ENCODE data around the gene SAMD4A.

SAMD4A gene

DNA sequence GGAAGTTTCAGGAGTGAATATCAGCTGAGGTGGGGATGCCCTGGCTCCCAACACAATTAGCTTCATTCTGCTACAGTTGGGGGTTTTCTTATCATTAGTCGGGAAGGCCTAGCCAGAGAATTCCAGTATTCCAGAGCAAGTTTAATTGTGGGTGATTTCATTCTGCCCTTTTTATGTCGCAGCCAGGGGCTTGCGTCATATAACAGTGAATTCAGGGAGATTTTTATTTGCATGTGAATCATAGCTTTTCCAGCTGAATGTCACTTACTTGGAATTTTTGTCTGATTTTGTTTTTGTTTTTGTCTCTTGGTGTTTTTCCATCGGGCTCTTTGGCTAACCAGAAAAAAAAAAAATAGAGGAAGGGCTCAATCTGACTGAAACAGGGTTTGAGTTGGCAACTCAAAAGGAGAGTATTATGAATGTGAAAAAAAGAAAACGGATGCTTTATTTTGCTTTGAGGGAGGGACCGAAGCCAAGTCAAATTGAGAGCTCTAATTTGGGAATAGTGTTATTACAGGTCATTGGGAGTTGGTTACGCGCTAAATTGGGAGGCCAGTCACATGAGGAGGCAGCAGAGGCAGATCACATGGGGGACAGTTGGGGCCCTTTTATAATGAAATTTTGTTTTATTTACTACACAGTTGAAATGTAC is 119.4 kb downstream of the SAMD4A start:
- peak; percentile 78 for DNase-seq

DNA sequence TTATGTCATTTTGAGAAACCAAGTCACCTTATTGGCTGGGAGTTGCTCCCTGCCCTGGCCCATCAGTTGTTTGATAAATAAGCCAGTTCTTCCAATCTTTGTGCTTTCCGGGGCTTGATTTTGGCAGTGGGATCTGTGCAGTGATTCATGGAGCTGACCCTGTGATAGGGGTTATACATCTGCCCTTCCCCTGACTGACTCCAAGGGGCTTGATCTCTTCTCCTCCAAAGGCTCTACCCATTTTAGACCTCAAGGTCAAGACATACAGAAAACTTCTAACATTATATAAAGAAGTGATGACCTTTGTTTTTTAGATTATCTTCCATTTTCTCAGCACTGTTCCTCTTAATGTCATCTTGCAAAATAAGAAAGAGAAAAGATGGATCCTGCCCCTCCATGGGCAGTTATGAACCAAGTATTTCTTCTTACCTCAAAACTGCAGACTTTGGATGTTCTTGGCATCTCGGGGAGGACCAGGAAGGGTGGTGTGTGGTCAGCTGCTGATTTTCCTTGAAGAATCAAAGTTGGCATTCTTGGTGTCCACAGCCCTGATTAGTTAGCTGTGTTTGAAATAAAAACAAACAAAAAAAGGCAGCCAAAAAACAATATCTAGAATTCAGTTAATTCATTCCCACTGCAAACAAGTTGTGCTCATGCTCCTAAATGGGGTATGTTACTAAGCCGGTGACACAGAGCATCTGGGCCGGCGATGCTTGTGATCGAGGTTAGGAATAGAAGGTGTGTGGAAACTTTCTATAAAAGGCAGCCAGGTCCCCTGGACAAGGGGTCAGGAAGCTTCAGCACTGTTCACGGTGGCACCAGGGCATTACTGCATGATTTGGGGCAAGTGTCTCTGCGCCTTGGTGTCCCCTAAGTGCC is 120.2 kb downstream of the SAMD4A start:
- no peak for DNase-seq

DNA sequence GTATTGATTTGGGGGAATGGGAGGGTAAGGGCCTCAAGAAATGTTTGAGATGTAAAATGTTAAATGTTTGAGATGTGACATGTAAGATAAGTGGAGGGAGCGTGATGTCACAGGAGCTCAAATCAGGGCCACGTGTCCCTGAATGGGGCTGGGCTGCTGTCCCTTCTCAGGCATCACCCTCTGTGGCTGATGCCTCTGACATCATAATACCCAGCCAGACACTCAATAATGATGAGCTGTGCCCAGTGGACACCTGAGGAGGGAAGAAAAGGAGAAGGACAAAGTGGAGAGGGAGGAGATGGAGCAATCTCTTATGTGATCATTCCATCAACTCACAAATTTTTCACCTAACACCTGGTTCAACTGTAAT is 120.8 kb downstream of the SAMD4A start:
- DNase-seq: no peak

DNA sequence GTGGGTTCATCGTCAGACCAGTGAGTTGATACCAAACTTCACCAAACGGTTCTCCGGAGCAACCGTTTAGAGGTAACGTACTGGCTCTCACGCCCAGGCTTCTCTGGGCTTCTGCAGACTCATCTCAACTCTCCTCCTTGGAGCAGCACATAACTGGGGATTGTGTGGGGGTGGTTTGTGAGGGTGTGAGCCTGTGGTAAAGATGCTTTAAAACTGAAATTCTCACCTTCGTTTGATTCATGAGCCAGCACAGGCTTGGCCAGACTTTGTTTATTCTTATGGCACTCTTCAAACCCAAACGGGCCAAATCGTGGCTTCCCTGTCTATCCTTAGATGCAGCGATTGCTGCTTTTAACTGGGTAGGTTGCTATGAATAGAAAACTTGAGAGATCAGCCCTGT is 121.3 kb downstream of the SAMD4A start:
- no peak for DNase-seq

DNA sequence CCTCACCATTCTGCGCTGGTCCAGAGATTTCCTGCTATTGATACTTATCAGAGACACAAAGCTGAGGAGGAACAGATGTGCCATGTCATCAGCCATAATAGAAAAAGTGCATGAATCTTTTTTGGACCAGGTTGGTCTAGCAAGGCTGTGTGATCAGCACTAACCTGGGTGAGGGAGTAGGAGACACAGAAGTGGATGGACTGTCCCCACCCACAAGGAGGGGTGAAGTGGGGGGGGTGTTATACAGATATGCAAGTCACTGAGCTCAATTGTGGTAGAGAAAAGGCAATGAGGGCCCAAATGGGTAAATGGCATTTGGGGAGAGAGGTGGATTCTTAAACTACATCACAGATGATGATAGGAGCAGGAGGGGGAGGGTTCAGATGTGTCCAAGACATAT is 123.0 kb downstream of the SAMD4A start:
- no peak for DNase-seq

DNA sequence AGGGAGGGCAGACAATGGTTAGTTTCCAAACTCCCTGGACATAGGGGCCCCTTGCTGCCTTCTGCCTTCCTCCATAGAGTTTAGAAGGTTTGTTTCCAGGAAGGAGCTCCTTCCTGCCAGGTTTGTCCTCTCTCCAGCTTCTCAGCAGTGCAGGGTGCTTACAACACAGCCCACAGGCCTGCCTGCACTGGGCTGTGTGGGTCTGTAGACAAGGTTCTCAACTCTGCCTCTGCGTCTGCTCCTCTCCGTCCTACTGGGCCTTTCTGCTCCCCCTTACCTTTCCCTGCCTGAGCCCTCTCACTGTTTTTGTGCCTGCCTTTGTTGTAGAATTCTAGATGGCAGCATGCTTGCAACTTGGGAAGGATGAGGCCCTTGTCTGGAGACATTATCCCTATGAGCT is 124.0 kb downstream of the SAMD4A start:
- DNase-seq: no peak

DNA sequence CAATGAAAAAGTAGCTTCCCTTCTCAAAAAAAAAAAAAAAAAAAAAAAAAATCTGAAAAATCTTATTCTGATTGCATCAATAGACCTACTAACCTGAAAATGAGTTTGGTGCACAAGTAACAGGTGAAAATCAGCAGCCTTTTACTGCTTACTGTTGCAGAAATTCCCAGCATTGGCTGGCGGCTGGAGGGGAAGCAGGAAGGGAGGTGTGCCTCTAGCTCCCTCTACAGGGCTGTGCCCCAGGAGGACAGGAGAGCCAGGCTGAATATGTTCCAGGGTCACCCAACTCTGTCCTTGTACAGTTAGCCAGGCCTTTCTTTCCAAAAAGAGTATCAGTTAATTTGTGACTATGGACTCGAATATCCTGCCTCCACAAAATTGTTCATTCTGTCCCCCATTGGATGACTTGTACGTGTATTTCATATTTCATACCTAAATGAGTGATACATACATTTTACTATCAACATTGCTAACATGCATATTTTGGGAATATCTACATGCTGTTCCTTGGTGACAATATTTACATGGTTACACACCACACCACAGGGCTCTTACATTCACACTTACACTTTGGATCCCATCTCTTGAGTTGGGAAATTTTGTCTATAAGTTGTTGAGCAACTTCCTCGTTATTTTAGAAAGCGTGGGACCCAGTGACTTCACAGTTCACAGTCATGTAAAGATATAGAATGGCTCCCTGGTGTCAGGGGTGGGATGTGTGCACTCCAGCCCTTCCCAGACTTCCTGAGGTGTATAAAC is 124.8 kb downstream of the SAMD4A start:
- DNase-seq: no peak

DNA sequence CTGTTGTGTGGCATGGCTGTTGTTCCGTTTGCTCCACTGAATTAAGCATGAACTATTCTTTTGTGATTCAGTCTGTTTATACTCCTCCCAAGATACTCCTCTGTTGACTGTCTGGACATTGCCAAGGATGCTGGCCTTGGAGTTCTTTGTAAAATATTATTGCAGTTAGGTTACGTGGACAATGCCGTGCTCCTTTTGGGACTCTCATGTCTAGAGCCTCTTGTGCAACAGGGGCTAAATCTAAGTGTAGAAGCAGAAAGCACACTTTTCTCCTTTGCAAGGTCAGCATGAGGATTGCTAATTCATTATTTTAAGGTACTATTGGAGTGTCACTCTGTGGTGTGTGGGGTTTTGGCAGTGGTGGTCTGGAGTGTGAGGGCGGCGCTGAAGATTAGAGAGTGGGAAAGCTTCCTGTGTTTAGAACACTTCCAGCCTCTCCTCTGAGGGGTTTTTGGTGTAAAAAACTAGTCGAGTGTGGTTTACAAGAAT is 125.4 kb downstream of the SAMD4A start:
- no peak for DNase-seq

DNA sequence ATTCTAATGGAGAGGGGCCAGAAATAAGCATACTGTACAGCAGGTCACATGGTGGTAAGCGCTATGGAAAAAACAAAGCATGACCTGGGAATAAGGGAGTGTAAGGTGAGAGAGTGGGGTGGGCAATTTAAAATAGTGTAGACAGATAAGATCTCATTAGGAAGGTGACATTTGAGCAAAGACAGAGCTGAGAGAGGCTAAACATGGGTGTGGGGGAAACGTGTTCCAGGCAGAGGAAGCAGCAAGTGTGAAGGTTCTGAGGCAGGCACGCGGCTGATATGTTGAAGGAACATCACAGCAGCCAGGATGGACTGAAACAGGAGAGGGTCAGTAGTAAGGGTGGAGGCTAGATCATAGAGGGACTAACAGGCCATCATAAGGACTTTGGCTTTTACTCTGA is 126.8 kb downstream of the SAMD4A start:
- no peak for DNase-seq

DNA sequence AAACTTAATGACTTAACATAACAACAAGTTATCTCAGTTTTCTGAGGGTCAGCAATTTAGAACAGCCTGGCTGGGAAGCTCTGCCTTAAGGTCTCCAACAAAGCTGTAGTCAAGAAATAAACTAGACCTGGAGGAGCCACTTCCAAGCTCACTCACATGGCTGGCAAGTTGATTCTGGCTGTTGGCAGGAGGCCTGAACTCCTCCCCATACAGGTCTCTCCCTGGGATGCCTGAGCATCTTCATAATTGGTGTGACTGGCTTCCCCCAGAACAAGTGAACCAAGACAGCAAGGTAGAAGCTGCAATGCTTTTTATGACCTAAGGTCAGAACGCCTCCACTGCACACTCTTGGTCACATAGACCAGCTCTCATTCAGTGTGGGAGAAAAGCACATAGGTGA is 128.3 kb downstream of the SAMD4A start:
- DNase-seq: no peak

DNA sequence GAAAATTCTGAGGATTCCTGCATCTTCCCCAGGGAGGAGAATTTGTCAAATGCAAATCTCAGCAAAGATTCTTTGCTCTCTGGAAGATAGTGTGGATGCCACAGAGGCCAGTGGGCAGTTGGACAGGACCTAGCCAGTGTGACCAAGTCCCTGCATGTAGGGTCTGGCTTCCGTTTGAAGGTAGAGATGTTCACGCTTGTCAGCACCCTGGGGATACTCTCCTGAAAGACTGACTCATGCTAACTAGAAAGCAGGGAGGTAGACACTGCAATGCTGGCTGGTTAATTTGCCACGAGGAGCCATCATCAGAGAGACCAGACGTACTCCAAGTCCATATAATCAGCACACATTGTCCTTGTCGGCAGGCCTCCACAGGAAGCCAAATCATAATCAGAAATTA is 130.1 kb downstream of the SAMD4A start:
- DNase-seq: no peak

DNA sequence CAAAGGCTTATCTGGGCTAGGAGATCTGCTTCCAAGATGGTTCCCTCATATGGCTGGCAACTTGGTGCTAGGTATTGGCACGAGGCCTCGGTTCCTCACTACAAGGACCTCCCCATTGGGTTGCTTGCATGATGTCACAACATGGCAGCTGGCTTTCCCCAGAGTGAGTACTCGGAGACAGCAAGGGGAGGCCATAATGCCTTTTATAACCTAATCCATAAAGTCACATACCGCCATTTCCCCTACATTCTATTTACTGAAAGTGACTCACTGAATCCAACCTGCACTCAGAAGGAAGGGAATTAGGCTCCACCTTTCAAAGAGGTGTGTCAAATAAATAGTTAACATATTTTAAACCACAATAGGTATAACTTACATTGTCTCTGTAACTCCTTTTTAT is 130.9 kb downstream of the SAMD4A start:
- no peak for DNase-seq

DNA sequence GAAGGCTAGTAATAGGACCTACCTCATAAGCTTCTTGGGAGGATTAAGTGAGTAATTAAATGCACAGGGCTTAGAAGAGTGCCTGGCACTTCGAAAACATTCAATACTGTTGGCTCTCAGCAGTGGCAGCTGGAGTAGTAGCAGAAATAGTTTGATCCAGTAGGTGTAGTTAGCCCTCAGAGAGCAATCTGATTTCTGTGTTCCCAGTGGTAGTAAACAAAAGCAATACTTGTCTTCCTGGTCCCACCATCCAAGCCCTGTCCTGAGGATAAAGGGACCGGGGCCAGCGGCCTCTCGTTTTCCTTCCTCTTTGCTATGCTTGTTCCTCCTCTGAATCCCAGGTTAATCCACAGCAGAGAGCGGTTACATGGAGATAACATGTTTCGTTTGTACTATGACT is 131.6 kb downstream of the SAMD4A start:
- no peak for DNase-seq

DNA sequence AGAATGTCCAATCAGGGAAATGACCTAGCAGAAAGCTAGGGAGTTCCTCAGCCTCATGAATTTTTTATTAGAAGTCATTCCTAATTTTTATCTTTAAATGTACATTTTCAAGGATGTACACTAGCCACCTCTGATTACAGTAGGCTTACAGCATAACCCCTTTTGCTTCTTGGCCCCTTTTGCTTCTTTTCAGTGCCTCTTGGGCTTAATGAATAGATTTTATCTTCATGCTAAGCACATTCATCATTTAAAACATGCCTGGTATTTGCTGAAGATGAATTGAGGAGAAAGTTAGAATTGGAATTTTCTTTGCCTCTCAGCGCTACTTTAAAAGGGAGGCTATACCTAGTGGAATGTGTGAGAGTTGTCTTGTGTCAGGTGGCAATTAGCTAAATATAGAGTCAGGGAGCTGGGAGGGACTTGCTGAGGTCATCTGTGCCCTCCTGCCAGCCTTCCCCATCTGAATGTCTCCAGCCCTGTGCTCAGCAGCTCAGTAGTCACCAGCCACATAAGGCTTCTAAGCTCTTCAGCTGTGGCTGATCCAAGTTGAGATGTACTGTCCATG is 132.1 kb downstream of the SAMD4A start:
- DNase-seq: no peak

DNA sequence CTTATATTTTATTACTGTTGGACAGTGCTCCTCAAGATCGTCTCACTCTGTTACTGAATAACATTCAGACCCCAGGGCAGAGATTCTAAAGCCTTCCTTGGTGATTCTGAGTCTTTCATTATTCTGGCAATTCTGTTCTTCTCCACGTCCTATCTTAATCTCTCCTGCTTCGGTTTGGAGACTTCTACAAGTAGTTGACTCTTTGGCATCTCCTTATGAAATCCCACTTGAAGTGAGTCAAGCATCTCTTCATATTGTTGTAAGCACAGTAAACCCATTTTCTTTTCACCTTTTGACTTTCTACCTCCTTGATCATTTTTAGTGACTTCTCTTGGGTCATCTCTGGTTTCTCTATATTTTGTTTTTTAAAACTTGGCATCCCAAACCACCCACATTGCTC is 132.8 kb downstream of the SAMD4A start:
- no peak for DNase-seq

DNA sequence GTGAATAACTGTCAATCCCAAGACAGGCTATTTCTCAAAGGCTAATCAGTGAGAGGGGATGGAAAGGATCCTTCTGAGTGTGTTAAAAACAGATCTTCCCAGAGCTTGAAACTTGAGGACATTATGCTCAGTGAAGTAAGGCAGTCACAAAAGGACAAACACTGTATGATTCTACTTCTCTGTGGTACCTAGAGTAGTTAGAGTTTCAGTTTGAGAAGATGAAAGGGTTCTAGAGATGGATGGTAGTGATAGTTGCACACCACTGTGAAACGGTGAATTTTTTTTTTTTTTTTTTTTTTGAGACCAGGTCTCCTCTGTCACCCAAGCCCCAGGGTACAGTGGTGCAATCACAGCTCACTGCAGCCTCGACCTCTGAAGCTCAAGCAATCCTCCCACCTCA is 133.8 kb downstream of the SAMD4A start:
- DNase-seq: no peak

DNA sequence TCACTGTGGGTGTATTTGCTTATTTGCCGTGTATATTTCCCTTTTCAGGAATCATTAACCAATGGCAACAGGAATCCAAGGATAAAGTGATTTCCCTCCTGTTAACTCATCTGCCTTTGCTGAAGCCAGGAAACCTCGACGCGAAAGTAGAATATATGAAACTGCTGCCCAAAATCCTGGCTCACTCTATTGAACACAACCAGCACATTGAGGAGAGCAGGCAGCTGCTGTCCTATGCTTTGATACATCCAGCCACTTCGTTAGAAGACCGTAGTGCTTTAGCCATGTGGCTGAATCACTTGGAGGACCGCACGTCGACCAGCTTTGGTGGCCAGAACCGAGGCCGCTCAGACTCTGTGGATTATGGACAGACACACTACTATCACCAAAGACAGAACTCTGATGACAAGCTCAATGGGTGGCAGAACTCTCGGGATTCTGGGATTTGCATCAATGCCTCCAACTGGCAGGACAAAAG is 135.1 kb downstream of the SAMD4A start:
- no peak for DNase-seq

DNA sequence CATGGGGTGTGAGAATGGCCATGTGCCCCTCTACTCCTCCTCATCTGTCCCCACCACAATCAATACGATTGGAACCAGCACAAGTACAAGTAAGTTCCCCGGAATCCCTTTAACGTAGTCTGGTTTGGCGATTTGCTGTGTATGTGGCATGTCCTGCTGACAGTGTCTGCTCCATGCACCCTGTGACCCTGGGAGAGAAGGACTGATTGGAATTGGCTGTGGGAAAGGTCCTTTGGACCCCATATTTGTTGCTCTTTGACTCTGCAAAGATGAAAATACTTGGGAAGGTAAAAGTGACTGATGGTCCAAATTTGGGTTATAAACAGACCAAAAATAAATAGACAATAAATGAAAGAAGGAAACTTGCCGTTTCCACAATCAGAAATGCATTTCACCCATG is 135.6 kb downstream of the SAMD4A start:
- no peak for DNase-seq

DNA sequence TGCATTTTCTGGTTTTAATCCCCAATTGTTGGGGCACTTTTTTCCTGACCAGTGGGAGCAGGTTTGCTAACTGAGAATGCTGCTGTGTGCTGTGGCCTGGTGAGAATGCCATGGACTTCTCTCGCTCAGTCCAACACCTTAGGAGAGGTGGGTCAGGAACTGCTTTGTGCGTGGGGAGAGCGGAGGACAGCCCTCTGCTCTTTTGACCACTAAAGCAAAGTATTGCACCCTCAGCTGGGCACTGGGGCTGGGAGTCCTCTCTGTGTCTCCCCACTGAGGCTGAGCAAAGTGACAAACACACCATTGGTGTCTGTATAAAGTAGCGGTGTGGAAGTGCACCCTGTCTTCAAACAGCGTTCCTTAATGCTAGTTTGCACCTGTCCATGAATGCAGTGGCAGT is 136.2 kb downstream of the SAMD4A start:
- no peak for DNase-seq

DNA sequence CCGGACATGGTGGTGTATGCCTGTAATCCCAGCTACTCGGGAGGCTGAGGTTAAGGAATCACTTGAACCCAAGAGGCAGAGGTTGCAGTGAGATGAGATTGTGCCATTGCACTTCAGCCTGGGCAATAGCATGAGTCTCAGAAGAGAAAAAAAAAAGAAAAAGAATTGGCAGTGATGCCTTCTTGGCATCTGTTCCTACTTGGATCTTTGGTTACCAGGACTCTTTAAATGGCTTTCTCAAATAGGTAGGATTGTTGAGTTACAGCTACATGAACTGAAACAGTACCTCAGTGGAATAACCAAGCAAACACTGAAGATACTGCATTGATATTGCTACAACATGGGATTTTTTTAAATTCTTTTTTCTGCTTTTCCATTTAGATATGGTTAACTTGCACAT is 136.8 kb downstream of the SAMD4A start:
- no peak for DNase-seq

DNA sequence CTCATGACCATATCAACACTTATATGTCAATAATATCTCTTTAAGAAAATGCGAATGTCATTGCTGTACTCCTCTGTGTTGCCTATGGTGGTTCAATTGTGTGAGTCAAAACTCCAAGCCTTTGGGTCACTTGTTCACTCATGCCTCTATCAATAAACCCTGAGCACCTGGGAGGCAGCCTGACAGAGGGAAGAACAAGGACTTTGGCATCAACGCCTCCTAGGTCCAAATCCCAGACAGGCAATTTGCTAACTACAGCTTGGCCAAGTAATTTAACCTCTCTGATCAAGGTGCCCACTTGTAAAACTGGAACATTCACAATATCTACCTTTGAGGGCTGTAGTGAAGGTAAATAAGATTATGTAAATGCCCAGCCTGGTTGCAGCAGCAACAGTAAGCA is 137.8 kb downstream of the SAMD4A start:
- no peak for DNase-seq

DNA sequence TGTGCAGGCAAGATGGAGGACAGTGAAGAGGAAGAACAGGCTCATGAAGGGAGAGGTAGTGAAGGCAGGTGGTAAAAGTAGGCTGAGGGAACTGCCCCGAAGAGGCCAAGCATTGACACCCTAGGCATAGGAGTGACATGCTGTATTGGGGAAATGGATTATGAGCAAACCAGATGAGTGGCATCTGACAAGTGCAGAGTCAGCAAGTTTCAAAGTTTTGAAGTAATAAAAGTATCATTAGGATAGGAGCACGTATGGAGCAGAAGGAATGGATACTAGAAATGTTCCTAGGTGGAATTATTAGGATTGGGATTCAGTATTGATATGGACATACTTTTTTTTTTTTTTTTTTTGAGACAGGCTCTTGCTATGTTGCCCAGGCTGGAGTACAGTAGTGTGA is 139.8 kb downstream of the SAMD4A start:
- no peak for DNase-seq

DNA sequence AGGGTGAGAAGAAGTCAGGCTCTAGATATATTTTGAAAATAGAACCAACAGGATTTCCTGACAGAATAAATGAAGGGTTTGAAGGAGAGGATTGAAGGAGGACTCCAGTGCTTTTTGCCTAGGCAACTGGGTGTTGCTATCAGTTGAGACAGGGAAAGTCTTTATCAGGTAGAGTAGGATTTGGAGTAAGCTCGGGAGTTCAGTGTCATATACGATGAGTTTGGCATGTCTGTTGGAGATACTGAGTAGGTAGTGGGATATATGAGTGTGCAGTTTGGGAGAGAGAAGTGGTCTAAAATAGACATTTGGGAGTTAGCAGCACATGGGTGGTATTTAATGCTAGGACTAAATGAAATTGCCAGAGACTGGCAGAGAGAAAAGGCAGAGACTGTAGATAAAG is 141.2 kb downstream of the SAMD4A start:
- no peak for DNase-seq

Measured in amniotic stem cell (primary cell).